DMS153 (cell line): ENCODE data around the gene BEST4.
A peak's percentile ranks its signal among the peaks of the same experiment; 100 is the strongest.
"Not testable (repeated sequence)": the region's sequence is repeated elsewhere in the genome, so short reads cannot be mapped to it uniquely, and the experiment has no call there.

ENCODE experiments used
- DNase-seq: peaks from one replicate; lab custom pipeline; 2025; lab: John Stamatoyannopoulos, UW

BEST4 gene

DNA sequence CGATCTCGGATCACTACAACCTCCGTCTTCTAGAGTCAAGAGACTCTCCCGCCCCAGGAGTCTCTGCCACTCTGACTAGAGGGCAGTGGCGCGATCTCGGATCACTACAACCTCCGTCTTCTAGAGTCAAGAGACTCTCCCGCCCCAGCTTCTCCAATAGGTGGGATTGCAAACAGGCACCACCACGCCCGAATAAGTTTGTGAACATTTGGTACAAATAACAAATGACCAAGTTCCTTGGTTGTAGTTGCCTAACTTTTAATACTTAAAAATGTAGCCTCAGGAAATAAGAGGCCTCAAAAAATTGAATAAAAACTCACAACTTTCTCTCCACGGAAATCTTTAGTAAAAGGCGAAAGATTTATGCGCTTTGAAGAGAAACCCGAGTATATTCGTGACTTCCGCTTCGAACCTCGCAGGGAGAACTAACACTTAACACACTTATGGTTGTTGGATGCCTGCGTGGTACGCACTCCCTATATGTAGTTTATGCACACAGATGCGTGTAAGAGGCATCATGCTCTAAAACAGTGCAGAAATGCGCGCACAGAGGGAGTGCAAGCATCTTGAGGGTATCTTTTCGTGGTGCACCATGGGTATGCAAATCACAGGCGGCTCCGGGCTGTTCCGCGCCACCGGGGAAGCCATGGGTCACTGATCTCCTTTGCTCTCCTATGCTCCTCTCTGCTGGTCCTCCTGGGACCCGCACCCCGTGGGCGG, 31.8 kb upstream of the BEST4 start:
- peak; percentile 92 for DNase-seq

GRCh38 chr1:44819196-44819607, 31.2 kb upstream of the BEST4 start:
- no peak for DNase-seq

DNA sequence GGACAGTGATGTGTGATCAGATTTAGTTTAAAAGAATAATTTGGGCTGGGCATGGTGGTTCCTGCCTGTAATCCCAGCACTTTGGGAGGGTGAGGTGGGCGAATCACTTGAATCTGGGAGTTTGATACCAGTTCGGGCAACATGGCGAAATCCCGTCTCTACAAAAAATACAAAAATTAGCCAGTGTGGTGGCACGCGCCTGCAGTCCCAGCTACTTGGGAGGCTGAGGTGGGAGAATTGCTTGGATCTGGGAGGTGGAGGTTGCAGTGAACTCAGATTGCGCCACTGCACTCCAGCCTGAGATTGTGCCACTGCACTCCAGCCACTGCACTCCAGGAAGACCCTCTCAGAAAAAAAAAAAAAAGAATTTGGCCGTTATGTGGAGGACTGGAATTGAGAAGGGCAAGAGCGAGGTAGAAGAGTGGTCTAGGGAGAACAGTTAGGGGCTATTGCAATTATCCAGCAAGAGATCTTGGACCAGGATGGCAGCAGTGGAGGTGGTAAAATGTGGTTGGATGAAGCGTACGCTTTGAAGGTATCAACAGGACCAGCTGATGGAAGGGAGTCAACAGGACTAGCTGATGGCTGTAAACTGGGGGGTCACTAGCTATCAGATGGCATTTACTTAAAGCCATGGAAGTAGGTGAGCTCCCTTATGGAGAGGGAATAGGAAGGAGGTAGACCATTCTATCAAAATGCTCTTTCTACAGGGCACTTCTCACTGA, 30.0 kb upstream of the BEST4 start:
- no peak for DNase-seq

DNA sequence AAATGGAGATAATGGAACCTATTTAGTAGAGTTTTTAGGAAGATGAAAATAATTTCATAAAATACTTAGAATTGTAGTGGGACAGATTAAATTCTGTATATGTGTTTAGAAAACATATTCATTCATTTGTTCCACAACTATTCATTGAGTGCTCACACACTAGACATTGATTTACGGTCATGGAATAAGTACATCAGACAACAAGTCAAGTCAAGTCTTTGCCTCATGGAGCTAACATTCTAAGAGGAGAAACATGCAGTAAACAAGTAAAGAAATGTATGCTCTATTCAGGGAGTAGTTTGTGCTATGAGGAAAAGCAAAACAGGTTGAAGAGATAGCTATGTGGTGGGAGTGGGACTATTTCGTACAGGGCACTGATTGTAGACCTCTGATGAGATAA, 29.3 kb upstream of the BEST4 start:
- no peak for DNase-seq

DNA sequence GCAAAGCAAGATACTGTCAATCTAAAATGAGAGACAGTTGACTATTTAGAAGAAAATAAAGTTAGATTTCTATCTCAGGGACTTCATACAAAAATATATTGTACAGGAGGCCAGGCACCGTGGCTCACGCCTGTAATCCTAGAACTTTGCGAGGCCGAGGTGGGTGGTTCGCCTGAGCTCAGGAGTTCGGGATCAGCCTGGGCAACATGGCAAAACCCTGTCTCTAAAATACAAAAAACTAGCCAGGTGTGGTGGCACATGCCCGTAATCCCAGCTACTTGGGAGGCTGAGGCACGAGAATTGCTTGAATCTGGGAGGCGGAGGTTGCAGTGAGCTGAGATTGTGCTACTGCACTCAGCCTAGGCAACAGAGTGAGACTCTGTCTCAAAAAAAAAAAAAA, 28.0 kb upstream of the BEST4 start:
- not testable (repeated sequence) for DNase-seq

GRCh38 chr1:44812822-44813543, 25.0 kb upstream of the BEST4 start:
- DNase-seq = no peak

- no peak for DNase-seq
These were observed 23.3 kb upstream of the BEST4 start for GRCh38 chr1:44811234-44811633.

DNA sequence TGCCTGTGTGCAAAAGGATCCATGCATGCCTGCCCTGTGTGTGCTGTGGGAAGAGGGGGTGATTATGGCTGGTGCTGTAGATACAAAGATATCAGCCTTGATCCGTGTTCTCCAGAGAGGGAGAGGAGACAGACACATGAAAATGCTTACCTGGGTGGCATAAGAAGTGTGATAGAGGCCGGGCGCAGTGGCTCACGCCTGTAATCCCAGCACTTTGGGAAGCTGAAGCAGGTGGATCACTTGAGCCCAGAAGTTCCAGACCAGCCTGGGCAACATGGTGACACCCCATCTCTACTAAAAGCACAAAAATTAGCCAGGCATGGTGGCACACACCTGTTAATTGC, 22.8 kb upstream of the BEST4 start:
- DNase-seq = not testable (repeated sequence)

- no peak for DNase-seq
These were observed 22.3 kb upstream of the BEST4 start for GRCh38 chr1:44810101-44810761.

DNA sequence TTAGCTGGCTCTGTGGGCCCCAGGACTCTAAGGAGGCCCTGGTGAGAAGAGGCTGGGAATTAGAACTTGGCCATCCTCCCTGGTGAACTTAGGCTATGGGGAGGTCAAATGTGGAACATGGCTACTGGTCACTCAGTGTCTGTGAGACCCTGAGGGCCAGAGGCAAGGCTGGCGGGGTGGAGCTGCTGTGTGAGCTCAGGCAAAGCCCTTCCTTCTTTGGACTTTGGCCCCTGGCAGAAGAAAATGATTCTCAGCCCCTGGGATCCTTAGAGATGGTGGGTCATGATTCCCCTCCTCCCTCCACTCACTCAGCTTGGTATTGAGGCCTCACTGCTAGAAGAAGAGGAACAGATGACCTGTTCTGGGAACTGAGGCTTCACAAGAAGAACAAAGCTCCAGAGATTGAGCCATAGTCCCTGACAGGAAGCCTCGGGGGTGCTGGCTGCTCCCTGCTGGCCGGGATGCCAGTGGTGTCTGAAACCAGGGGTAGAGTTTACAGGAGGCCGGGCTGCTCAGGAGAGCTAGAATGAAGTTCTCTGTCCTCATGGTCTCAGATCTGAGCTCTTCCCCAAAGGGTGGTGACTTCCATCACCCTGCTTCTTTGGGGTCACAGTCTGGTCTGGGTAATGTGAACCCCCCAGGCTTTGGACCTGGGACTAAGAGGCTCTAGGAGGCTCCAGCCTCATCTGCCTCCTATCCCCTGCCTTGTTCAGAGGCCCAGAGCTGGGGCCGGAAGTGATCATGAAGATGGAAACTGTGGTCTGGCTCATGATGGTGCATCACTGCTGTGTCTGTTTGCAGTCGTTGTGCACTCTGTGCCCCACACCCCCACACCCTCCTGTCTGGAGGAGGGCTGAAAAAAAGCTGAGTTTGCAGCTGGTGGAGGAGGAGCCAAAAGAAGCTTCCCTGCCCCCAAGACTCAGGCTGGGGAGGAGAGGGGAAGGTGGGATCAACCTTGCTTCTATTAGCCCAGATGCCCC, 21.3 kb upstream of the BEST4 start:
- no peak for DNase-seq

GRCh38 chr1:44808063-44808937, 20.3 kb upstream of the BEST4 start, which contains the start of gene BTBD19:
Gene BTBD19, plus strand, starts transcription at chr1:44808523. Its CDS starts 298 bp downstream, at chr1:44808821.
- DNase-seq = no peak

GRCh38 chr1:44807364-44808062, 19.5 kb upstream of the BEST4 start:
- DNase-seq = peak; percentile 94

- no peak for DNase-seq
These were observed 18.9 kb upstream of the BEST4 start, which contains the start of gene DYNLT4 for GRCh38 chr1:44806704-44807363. Gene DYNLT4, minus strand, starts transcription at chr1:44807351. Its CDS starts 683 bp downstream, at chr1:44806668.

DNA sequence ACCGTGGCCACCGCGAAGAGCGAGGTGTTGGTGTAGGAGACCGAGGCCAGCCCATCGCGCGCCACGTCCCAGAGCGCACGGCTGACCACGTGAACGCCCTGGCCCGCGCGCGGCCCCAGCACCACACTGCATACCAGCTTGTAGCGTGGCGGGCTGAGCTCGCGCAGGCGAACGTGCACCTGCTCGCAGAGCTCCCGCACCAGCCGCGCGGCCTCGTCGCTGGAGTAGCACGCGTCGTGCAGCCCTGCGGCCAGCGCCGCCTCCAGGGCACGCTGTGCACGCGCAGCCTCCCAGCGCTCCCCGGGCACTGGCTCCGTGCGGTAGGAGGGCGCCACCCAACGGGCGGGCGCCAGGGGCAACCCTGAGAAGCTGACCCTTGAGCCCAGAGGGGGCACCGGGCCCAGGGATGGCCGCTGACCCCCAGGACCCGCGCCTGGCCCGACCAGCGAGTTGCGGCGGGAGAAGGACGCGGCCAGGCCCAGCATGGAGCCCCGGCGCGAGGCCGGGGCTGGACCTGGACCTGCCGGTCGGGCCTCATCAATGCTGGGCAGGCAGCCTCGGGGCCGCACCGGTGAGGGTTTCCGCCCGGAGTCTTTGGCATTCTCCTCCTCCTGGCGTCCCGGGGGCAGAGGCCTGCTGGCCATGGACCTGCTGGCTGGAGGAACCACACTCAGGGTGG, 18.2 kb upstream of the BEST4 start:
- no peak for DNase-seq

GRCh38 chr1:44805311-44806024, 17.5 kb upstream of the BEST4 start:
- DNase-seq = no peak

- DNase-seq = no peak
These were observed 15.5 kb upstream of the BEST4 start for GRCh38 chr1:44803312-44804095.

GRCh38 chr1:44803062-44803311, 15.0 kb upstream of the BEST4 start:
- DNase-seq = no peak
